Measurements from ENCODE around the gene CCDC9B.

DNA sequence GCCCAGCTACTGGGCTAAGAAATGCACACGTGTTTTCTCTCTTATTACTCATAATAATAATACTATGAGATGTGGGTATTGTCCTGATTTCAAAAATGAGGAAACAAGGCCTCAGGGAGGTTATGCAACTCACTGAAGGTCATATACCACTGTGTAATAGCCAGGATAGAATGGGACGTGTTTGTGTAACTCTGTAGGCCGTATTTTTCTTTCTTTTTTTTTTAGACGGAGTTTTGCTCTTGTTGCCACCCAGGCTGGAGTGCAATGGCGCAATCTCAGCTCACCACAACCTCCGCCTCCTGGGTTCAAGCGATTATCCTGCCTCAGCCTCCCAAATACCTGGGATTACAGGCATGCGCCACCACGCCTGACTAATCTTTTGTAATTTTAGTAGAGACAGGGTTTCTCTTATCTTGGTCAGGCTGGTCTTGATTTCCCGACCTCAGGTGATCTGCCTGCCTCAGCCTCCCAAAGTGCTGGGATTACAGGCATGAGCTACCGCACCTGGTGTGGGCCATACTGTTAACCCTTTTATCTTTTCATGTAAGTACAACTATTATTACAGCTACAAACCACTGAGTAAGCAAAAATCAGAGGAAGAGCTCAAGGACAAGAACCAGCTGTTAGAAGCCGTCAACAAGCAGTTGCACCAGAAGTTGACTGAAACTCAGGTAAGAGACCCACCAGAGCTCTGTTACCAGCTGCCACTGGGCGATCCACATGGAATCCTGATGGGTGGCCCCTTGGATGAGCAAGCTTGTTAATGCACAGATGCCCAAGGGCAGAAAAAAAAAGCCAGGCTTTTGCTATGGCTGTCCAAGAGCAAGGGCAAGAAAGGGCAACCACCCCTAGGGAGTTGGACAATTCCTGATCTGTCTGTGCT, 48.4 kb upstream of the CCDC9B start:
- TF ChIP-seq, protein P1, sequence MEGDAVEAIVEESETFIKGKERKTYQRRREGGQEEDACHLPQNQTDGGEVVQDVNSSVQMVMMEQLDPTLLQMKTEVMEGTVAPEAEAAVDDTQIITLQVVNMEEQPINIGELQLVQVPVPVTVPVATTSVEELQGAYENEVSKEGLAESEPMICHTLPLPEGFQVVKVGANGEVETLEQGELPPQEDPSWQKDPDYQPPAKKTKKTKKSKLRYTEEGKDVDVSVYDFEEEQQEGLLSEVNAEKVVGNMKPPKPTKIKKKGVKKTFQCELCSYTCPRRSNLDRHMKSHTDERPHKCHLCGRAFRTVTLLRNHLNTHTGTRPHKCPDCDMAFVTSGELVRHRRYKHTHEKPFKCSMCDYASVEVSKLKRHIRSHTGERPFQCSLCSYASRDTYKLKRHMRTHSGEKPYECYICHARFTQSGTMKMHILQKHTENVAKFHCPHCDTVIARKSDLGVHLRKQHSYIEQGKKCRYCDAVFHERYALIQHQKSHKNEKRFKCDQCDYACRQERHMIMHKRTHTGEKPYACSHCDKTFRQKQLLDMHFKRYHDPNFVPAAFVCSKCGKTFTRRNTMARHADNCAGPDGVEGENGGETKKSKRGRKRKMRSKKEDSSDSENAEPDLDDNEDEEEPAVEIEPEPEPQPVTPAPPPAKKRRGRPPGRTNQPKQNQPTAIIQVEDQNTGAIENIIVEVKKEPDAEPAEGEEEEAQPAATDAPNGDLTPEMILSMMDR (IDR thresholded peaks at IDR 0.05; ENCODE audit: low read length): no peak
- TF ChIP-seq EZH2phosphoT487 (IDR thresholded peaks at IDR 0.05; ENCODE audit: low read length) (no peak), EZH2 (optimal IDR thresholded peaks at IDR 0.05; ENCODE audit: low read depth, low read length) (no peak)
